HEK293 (cell line): ENCODE results near the gene POLR3GL.
A peak's percentile ranks its signal among the peaks of the same experiment; 100 is the strongest.

Source experiments
- CTCF ChIA-PET: fragments of 350-600 bp; formaldehyde crosslinking; extraction: SDS; loops from one replicate; lab custom pipeline; 2021; ENCODE audit warnings: antibody characterized with exemption; lab: Yijun Ruan, JAX
- POLR2A ChIA-PET: fragments of 300-600 bp; formaldehyde crosslinking; extraction: SDS; loops from one replicate; lab custom pipeline; 2020; ENCODE audit warnings: antibody characterized with exemption, inconsistent platforms; lab: Yijun Ruan, JAX
- H3K27ac ChIP-seq: fragments of 200-500 bp; sonication (Bioruptor generic); 2 replicates; pipeline ENCODE4 v1.5.1; 2014; ENCODE audit warnings: low read depth, low read length, control low read depth, inconsistent platforms; ENCODE audit errors: extremely low read depth
- H3K36me3 ChIP-seq, 2 experiments: fragments of 200-500 bp in 1 of 2; sonication (Bioruptor generic) in 1 of 2; 1 replicate in 1 of 2; 2 replicates in 1 of 2; pipeline ENCODE4 v1.5.1; 2014 to 2017; ENCODE audit warnings: inconsistent platforms in 2 of 2, low read length in 2 of 2; ENCODE audit not compliant: control insufficient read depth in 2 of 2, insufficient read depth in 1 of 2
- H3K4me1 ChIP-seq: fragments of 200-500 bp; sonication (Bioruptor generic); 2 replicates; pipeline ENCODE4 v1.5.1; 2014; ENCODE audit warnings: mild to moderate bottlenecking, low read length, inconsistent platforms; ENCODE audit not compliant: control insufficient read depth, insufficient read depth
- H3K4me3 ChIP-seq: 2 replicates; pipeline ENCODE4 v1.5.1; 2011; ENCODE audit warnings: low read depth, mild to moderate bottlenecking, control low read depth, low read length, moderate library complexity
- H3K9me3 ChIP-seq: fragments of 200-500 bp; sonication (Bioruptor generic); 2 replicates; pipeline ENCODE4 v1.5.1; 2014; ENCODE audit warnings: low read depth, low read length, inconsistent platforms; ENCODE audit not compliant: control insufficient read depth, insufficient read depth
- GLI2 ChIP-seq: fragments of 450-650 bp; formaldehyde crosslinking; IDR thresholded peaks from 2 replicates; pipeline ENCODE4; 2017; ENCODE audit warnings: missing biosample characterization, missing genetic modification characterization, low read depth, borderline replicate concordance
- HIC1 ChIP-seq: fragments of 450-650 bp; formaldehyde crosslinking; IDR thresholded peaks from 2 replicates; pipeline ENCODE4 v1.5.1; 2016; ENCODE audit warnings: missing biosample characterization, missing genetic modification characterization
- PRDM10 ChIP-seq: fragments of 450-650 bp; formaldehyde crosslinking; IDR thresholded peaks from 2 replicates; pipeline ENCODE4 v1.5.1; 2016; ENCODE audit warnings: missing biosample characterization, missing genetic modification characterization
- REST ChIP-seq: fragments of 450-650 bp; formaldehyde crosslinking; IDR thresholded peaks from 2 replicates; pipeline ENCODE4 v1.5.1; 2016; ENCODE audit warnings: missing biosample characterization, missing genetic modification characterization
- ZBTB26 ChIP-seq: fragments of 450-650 bp; formaldehyde crosslinking; optimal IDR thresholded peaks from 2 replicates; pipeline ENCODE3; 2016; ENCODE audit warnings: missing biosample characterization, mild to moderate bottlenecking, missing genetic modification characterization
- ZBTB8A ChIP-seq: fragments of 450-650 bp; formaldehyde crosslinking; IDR thresholded peaks from 2 replicates; pipeline ENCODE4 v1.5.1; 2016; ENCODE audit warnings: missing biosample characterization, missing genetic modification characterization
- ZNF10 ChIP-seq: fragments of 450-650 bp; formaldehyde crosslinking; IDR thresholded peaks from 2 replicates; pipeline ENCODE4 v1.5.1; 2017; ENCODE audit warnings: missing biosample characterization, missing genetic modification characterization
- ZNF18 ChIP-seq: fragments of 450-650 bp; formaldehyde crosslinking; IDR thresholded peaks from 2 replicates; pipeline ENCODE4 v1.5.1; 2016; ENCODE audit warnings: missing biosample characterization, missing genetic modification characterization
- ZNF214 ChIP-seq: fragments of 450-650 bp; formaldehyde crosslinking; IDR thresholded peaks from 2 replicates; pipeline ENCODE4 v1.5.1; 2017; ENCODE audit warnings: missing biosample characterization, mild to moderate bottlenecking, missing genetic modification characterization, borderline replicate concordance
- ZNF280D ChIP-seq: fragments of 450-650 bp; formaldehyde crosslinking; IDR thresholded peaks from 2 replicates; pipeline ENCODE4 v1.5.1; 2016; ENCODE audit warnings: missing biosample characterization, missing genetic modification characterization
- ZNF302 ChIP-seq: fragments of 450-650 bp; formaldehyde crosslinking; IDR thresholded peaks from 2 replicates; pipeline ENCODE4 v1.5.1; 2016; ENCODE audit warnings: missing biosample characterization, missing genetic modification characterization, low read depth
- ZNF350 ChIP-seq: fragments of 450-650 bp; formaldehyde crosslinking; IDR thresholded peaks from 2 replicates; pipeline ENCODE4 v1.5.0; 2017; ENCODE audit warnings: missing biosample characterization, mild to moderate bottlenecking, missing genetic modification characterization
- ZNF366 ChIP-seq: fragments of 450-650 bp; formaldehyde crosslinking; conservative IDR thresholded peaks from 2 replicates; pipeline ENCODE4 v1.5.1; 2016; ENCODE audit warnings: missing biosample characterization, missing genetic modification characterization
- ZNF426 ChIP-seq: fragments of 450-650 bp; formaldehyde crosslinking; IDR thresholded peaks from 2 replicates; pipeline ENCODE4 v1.5.1; 2017; ENCODE audit warnings: missing biosample characterization, missing genetic modification characterization, mild to moderate bottlenecking, inconsistent platforms, moderate library complexity
- ZNF596 ChIP-seq: fragments of 450-650 bp; IDR thresholded peaks from 2 replicates; pipeline ENCODE4 v1.5.0; 2018; ENCODE audit warnings: missing biosample characterization, mild to moderate bottlenecking, missing genetic modification characterization, moderate library complexity
- ZNF629 ChIP-seq: fragments of 450-650 bp; formaldehyde crosslinking; IDR thresholded peaks from 2 replicates; pipeline ENCODE4 v1.5.1; 2017; ENCODE audit warnings: missing biosample characterization, missing genetic modification characterization
- ZNF658 ChIP-seq: fragments of 450-650 bp; formaldehyde crosslinking; IDR thresholded peaks from 2 replicates; pipeline ENCODE4; 2016; ENCODE audit warnings: missing biosample characterization, missing genetic modification characterization
- ZNF837 ChIP-seq: fragments of 450-650 bp; formaldehyde crosslinking; IDR thresholded peaks from 2 replicates; pipeline ENCODE4 v1.5.1; 2016; ENCODE audit warnings: missing biosample characterization, missing genetic modification characterization
- ZSCAN30 ChIP-seq: fragments of 450-650 bp; IDR thresholded peaks from 2 replicates; pipeline ENCODE4 v1.5.1; 2018; ENCODE audit warnings: missing biosample characterization, mild to moderate bottlenecking, missing genetic modification characterization, moderate library complexity

Gene POLR3GL

GRCh38 chr1:145918992-145919939, 45.2 kb upstream of the POLR3GL start:
- no peaks in the 10 kb centered on the region for H3K9me3 ChIP-seq
- H3K4me1 ChIP-seq = peaks cover 3% of the 10 kb centered on the region; the same call in 1 of the 2 replicates
- peaks cover 5 to 49% of the 10 kb centered on the region in 2 experiments; a peak in 2 of 3 replicates for H3K36me3 ChIP-seq
- H3K27ac ChIP-seq = peak overlapping the region; percentile 28; the same call in 1 of the 2 replicates
- ChIA-PET CTCF (interaction anchor here (0.7 to 1.4 kb wide), 6 partner anchors 10 to 93 kb away, joined by 3 to 4 read pairs (median 3); partner anchors contain the start of genes ITGA10 and PIAS3), POLR2A (interaction anchor here (0.5 to 1.8 kb wide), 5 partner anchors 8 to 60 kb away, joined by 3 to 15 read pairs (median 4); partner anchors contain the start of genes LIX1L and RBM8A)
- peak overlapping the region; percentile 76 for H3K4me3 ChIP-seq
- TF ChIP-seq REST (tag by site-specific recombination) (no peak), ZNF596 (tag by site-specific recombination) (no peak), ZNF629 (tag by site-specific recombination) (no peak), ZNF10 (tag by site-specific recombination) (no peak), ZNF658 (no peak), PRDM10 (tag by site-specific recombination) (peak; percentile 72), ZNF350 (tag by site-specific recombination) (no peak), ZNF302 (tag by site-specific recombination) (no peak), ZNF837 (tag by site-specific recombination) (no peak), ZNF214 (tag by site-specific recombination) (no peak), ZNF366 (tag by site-specific recombination) (no peak), ZBTB26 (tag by site-specific recombination) (no peak), ZBTB8A (tag by site-specific recombination) (no peak), HIC1 (tag by site-specific recombination) (no peak), ZSCAN30 (tag by site-specific recombination) (no peak), GLI2 (tag by site-specific recombination) (no peak), ZNF426 (tag by site-specific recombination) (no peak), ZNF18 (tag by site-specific recombination) (no peak), ZNF280D (tag by site-specific recombination) (no peak)
